C4-2B (cell line): ENCODE results near the gene MID1.

ENCODE experiments used
- H3K27ac ChIP-seq: fragments of 450-650 bp; 2 replicates; pipeline ENCODE4 v1.5.1; 2017
- CTCF ChIP-seq: fragments of 450-650 bp; conservative IDR thresholded peaks from 2 replicates; pipeline ENCODE4 v1.5.1; 2017; ENCODE audit warnings: mild to moderate bottlenecking
- ZFX ChIP-seq: fragments of 450-650 bp; IDR thresholded peaks from 2 replicates; pipeline ENCODE4 v1.6.1; 2017

The MID1 gene

GRCh38 chrX:10506781-10507180 lies 113.6 kb downstream of the MID1 start:
- H3K27ac ChIP-seq = no peak overlapping the region
- TF ChIP-seq CTCF (no peak), ZFX (no peak)

GRCh38 chrX:10505726-10506125 lies 114.7 kb downstream of the MID1 start:
- no peak overlapping the region for H3K27ac ChIP-seq
- TF ChIP-seq CTCF = no peak

- H3K27ac ChIP-seq = no peak overlapping the region
- TF ChIP-seq ZFX = no peak
- no peak for TF ChIP-seq CTCF
Measured at GRCh38 chrX:10502961-10503360, 117.4 kb downstream of the MID1 start.

GRCh38 chrX:10501611-10502010 lies 118.8 kb downstream of the MID1 start:
- no peak overlapping the region for H3K27ac ChIP-seq
- TF ChIP-seq CTCF = no peak
- no peak for TF ChIP-seq ZFX

GRCh38 chrX:10496345-10496965 lies 123.9 kb downstream of the MID1 start:
- TF ChIP-seq ZFX = no peak
- H3K27ac ChIP-seq = no peak overlapping the region

GRCh38 chrX:10495677-10496076 lies 124.7 kb downstream of the MID1 start:
- H3K27ac ChIP-seq = no peak overlapping the region
- TF ChIP-seq ZFX (no peak), CTCF (no peak)

GRCh38 chrX:10492250-10492649 lies 128.1 kb downstream of the MID1 start:
- no peak overlapping the region for H3K27ac ChIP-seq
- no peak for TF ChIP-seq ZFX

GRCh38 chrX:10486373-10486772 lies 134.0 kb downstream of the MID1 start:
- no peak for TF ChIP-seq ZFX
- no peak for TF ChIP-seq CTCF
- no peak overlapping the region for H3K27ac ChIP-seq

GRCh38 chrX:10485326-10485725 lies 135.1 kb downstream of the MID1 start:
- TF ChIP-seq ZFX = no peak
- TF ChIP-seq CTCF = no peak
- H3K27ac ChIP-seq = no peak overlapping the region
